LNCAP (cell line): ENCODE data around the gene NOL6.

Source experiments
- TF ChIP-seq, protein P1 (sequence below): fragments of 450-650 bp; IDR thresholded peaks from 2 replicates; pipeline ENCODE4 v1.5.1; 2017; ENCODE audit warnings: mild to moderate bottlenecking

The NOL6 gene

DNA sequence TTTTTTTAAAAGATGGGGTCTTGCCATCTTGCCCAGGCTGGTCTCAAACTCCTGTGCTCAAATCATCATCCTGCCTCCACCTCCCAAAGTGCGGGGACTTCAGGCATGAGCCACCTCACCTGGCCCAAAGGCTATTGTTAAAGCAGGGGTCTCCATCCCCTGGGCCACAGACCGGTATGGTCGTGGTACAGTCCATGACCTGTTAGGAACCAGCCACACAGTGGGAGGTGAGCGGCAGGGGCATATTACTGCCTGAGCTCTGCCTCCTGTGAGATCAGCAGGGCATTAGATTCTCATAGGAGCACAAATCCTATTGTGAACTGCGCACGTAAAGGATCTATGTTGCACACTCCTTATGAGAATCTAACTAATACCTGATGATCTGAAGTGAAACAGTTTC, 7.3 kb upstream of the NOL6 start:
- TF ChIP-seq, protein P1, sequence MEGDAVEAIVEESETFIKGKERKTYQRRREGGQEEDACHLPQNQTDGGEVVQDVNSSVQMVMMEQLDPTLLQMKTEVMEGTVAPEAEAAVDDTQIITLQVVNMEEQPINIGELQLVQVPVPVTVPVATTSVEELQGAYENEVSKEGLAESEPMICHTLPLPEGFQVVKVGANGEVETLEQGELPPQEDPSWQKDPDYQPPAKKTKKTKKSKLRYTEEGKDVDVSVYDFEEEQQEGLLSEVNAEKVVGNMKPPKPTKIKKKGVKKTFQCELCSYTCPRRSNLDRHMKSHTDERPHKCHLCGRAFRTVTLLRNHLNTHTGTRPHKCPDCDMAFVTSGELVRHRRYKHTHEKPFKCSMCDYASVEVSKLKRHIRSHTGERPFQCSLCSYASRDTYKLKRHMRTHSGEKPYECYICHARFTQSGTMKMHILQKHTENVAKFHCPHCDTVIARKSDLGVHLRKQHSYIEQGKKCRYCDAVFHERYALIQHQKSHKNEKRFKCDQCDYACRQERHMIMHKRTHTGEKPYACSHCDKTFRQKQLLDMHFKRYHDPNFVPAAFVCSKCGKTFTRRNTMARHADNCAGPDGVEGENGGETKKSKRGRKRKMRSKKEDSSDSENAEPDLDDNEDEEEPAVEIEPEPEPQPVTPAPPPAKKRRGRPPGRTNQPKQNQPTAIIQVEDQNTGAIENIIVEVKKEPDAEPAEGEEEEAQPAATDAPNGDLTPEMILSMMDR: no peak

GRCh38 chr9:33480106-33480505, 6.4 kb upstream of the NOL6 start:
- TF ChIP-seq, protein P1: no peak

- TF ChIP-seq, protein P1: no peak
These were observed 2.8 kb upstream of the NOL6 start for GRCh38 chr9:33476503-33476902.

DNA sequence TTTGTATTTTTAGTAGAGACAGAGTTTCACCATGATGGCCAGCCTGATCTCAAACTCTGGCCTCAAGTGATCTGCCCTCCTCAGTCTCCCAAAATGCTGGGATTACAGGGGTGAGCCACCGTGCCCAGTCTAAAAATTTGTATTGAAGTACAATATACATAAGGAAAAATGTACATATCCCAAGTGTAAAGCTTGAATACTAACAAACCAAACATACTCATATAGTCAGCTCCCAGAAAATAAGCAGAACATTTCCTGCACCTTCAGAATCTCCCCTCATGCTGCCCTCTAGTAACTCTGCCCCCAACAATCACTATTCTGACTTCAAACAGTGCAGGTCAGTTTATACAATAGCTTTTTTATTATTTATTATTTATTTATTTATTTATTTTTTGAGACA, 1.6 kb upstream of the NOL6 start:
- TF ChIP-seq, protein P1: no peak

- TF ChIP-seq, protein P1: no peak
These were observed 676 bp downstream of the NOL6 start for GRCh38 chr9:33472881-33473615.

- TF ChIP-seq, protein P1: no peak
These were observed 1.4 kb downstream of the NOL6 start for GRCh38 chr9:33472171-33472880.

- TF ChIP-seq, protein P1: no peak
These were observed 2.4 kb downstream of the NOL6 start for GRCh38 chr9:33471361-33471760.
